ENCODE data around the gene PRDM16. TPM values are rescaled to one million over a fixed set of nuclear protein-coding genes. Genes with fewer than 3 reads are reported as not detected.

Gene PRDM16
- polyA plus RNA-seq, 1 donor (not counting 4 experiments of a cell fraction or from before 2014, with no cell fraction given) = 0.05 TPM

- dilution Hi-C loops (cut with MboI; ENCODE audit: extremely low pct_ligation_motif_present, low sequenced_read_pairs) = no loop called here
- no peaks in the 10 kb centered on the region for H3K27me3 ChIP-seq (ENCODE audit: control insufficient read depth, extremely low read depth, insufficient read depth, low read length)
Measured at GRCh38 chr1:3137111-3138100, 68.4 kb downstream of the PRDM16 start.

GRCh38 chr1:3138623-3139151 is 69.7 kb downstream of the PRDM16 start:
- no peak overlapping the region for H3K4me2 ChIP-seq (ENCODE audit: control insufficient read depth, extremely low read depth, insufficient read depth, low read depth, low read length)
- no peak for DNase-seq (ENCODE audit: low read depth, low spot score)
- no peaks in the 10 kb centered on the region for H3K9me3 ChIP-seq (ENCODE audit: control insufficient read depth, low read depth, low read length)
- H3K27me3 ChIP-seq (ENCODE audit: control insufficient read depth, extremely low read depth, insufficient read depth, low read length) = no peaks in the 10 kb centered on the region
- H3K27ac ChIP-seq (ENCODE audit: control insufficient read depth, insufficient read depth, low read length) = no peak overlapping the region
- no peak overlapping the region for H2AFZ ChIP-seq (ENCODE audit: control insufficient read depth, low read length)
- no peaks in the 10 kb centered on the region for H3K9me1 ChIP-seq (ENCODE audit: control insufficient read depth, extremely low read depth, insufficient read depth, low read length)
- no peak overlapping the region for H3K4me3 ChIP-seq (ENCODE audit: control insufficient read depth in 2 of 3, extremely low read depth in 1 of 3, insufficient read depth in 2 of 3, low read depth in 1 of 3, low read length in 3 of 3)
- TF ChIP-seq EZH2 (IDR thresholded peaks at IDR 0.05; ENCODE audit: low read length) (no peak), CTCF (optimal IDR thresholded peaks at IDR 0.05 in 1 of 3, IDR thresholded peaks at IDR 0.05 in 1 of 3, conservative IDR thresholded peaks at IDR 0.05 in 1 of 3; ENCODE audit: extremely low read depth in 1 of 3, insufficient read depth in 2 of 3, low read length in 3 of 3) (no peak)
- no peaks in the 10 kb centered on the region for H3K36me3 ChIP-seq (ENCODE audit: control insufficient read depth in 2 of 2, extremely low read depth in 1 of 2, insufficient read depth in 2 of 2, low read length in 2 of 2)
- no peak overlapping the region for H3K9ac ChIP-seq (ENCODE audit: control insufficient read depth, extremely low read depth, insufficient read depth, low read length)
- no peaks in the 10 kb centered on the region for H3K79me2 ChIP-seq (ENCODE audit: control insufficient read depth, insufficient read depth, low read length)
- dilution Hi-C loops (cut with MboI; ENCODE audit: extremely low pct_ligation_motif_present, low sequenced_read_pairs) = no loop called here
- no peaks in the 10 kb centered on the region for H4K20me1 ChIP-seq (ENCODE audit: control insufficient read depth, extremely low read depth, insufficient read depth, low read length)
- no peak for FAIRE-seq
- H3K4me1 ChIP-seq (ENCODE audit: control insufficient read depth, extremely low read depth, insufficient read depth, low read length) = no peaks in the 10 kb centered on the region

More at GRCh38 chr1:3137111-3138100, 68.4 kb downstream of the PRDM16 start:
- Histone ChIP-seq H3K9me1 (ENCODE audit: control insufficient read depth, extremely low read depth, insufficient read depth, low read length) (no peaks in the 10 kb centered on the region), H3K27ac (ENCODE audit: control insufficient read depth, insufficient read depth, low read length) (no peak overlapping the region), H3K9me3 (ENCODE audit: control insufficient read depth, low read depth, low read length) (no peaks in the 10 kb centered on the region), H3K4me3 (ENCODE audit: control insufficient read depth in 2 of 3, extremely low read depth in 1 of 3, insufficient read depth in 2 of 3, low read depth in 1 of 3, low read length in 3 of 3) (no peak overlapping the region), H3K4me1 (ENCODE audit: control insufficient read depth, extremely low read depth, insufficient read depth, low read length) (no peaks in the 10 kb centered on the region), H4K20me1 (ENCODE audit: control insufficient read depth, extremely low read depth, insufficient read depth, low read length) (no peaks in the 10 kb centered on the region), H2AFZ (ENCODE audit: control insufficient read depth, low read length) (no peak overlapping the region), H3K4me2 (ENCODE audit: control insufficient read depth, extremely low read depth, insufficient read depth, low read depth, low read length) (no peak overlapping the region), H3K36me3 (ENCODE audit: control insufficient read depth in 2 of 2, extremely low read depth in 1 of 2, insufficient read depth in 2 of 2, low read length in 2 of 2) (no peaks in the 10 kb centered on the region), H3K79me2 (ENCODE audit: control insufficient read depth, insufficient read depth, low read length) (no peaks in the 10 kb centered on the region), H3K9ac (ENCODE audit: control insufficient read depth, extremely low read depth, insufficient read depth, low read length) (no peak overlapping the region)
- FAIRE-seq (no peak), DNase-seq (ENCODE audit: low read depth, low spot score) (no peak)
- TF ChIP-seq EZH2 (IDR thresholded peaks at IDR 0.05; ENCODE audit: low read length) (no peak), CTCF (optimal IDR thresholded peaks at IDR 0.05 in 1 of 3, IDR thresholded peaks at IDR 0.05 in 1 of 3, conservative IDR thresholded peaks at IDR 0.05 in 1 of 3; ENCODE audit: extremely low read depth in 1 of 3, insufficient read depth in 2 of 3, low read length in 3 of 3) (no peak)
